Panc1 (cell line): ENCODE measurements around the gene PC. TPM values are rescaled to one million over a fixed set of nuclear protein-coding genes. Genes with fewer than 3 reads are reported as not detected.
"Not testable (repeated sequence)": the region's sequence is repeated elsewhere in the genome, so short reads cannot be mapped to it uniquely, and the experiment has no call there.

Source experiments
- ATAC-seq: fragments of 200-7000 bp; cut with Tn5 transposase; 2 replicates; pipeline ENCODE4 v1.9.1; 2020; ENCODE audit warnings: mild to moderate bottlenecking, moderate library complexity
- BruUV-seq: library from RNA; stranded (reverse); fragments of 400-500 nt; replicated peaks from 2 replicates; lab custom pipeline; 2021; lab: Mats Ljungman, UMichigan
- CTCF ChIA-PET: fragments of 300-600 bp; sonication (Branson Sonifier 250); formaldehyde crosslinking; loops from one replicate; lab custom pipeline; 2022; ENCODE audit warnings: antibody characterized with exemption; lab: Charles Lee
- POLR2A ChIA-PET: fragments of 300-600 bp; sonication (Branson Sonifier 250); formaldehyde crosslinking; loops from one replicate; lab custom pipeline; 2022; ENCODE audit warnings: antibody characterized with exemption; lab: Charles Lee
- DNase-seq: peaks from one replicate; pipeline ENCODE4 v3.0.0-alpha.2; 2010; ENCODE audit warnings: low read depth, low spot score
- H3K27ac ChIP-seq: 2 replicates; pipeline ENCODE4 v1.5.1; 2011; ENCODE audit warnings: mild to moderate bottlenecking, low read length, inconsistent platforms
- H3K27me3 ChIP-seq: fragments of 200-500 bp; sonication (Bioruptor generic); 2 replicates; pipeline ENCODE4 v1.6.0; 2014; ENCODE audit warnings: low read length, inconsistent platforms; ENCODE audit not compliant: control insufficient read depth, insufficient read depth
- H3K36me3 ChIP-seq: fragments of 200-500 bp; sonication (Bioruptor generic); 2 replicates; pipeline ENCODE4 v1.5.1; 2014; ENCODE audit warnings: inconsistent platforms, mild to moderate bottlenecking, low read length, moderate library complexity; ENCODE audit not compliant: control insufficient read depth, insufficient read depth
- H3K4me1 ChIP-seq: 2 replicates; pipeline ENCODE4 v1.5.1; 2011; ENCODE audit warnings: inconsistent platforms, mild to moderate bottlenecking, low read length, moderate library complexity; ENCODE audit not compliant: control insufficient read depth, insufficient read depth
- H3K4me3 ChIP-seq, 2 experiments: 2 replicates each; pipeline ENCODE4 v1.5.1; 2011 to 2012; ENCODE audit warnings: low read depth in 2 of 2, low read length in 2 of 2, mild to moderate bottlenecking in 2 of 2, inconsistent platforms in 1 of 2, moderate library complexity in 1 of 2
- H3K9me3 ChIP-seq: fragments of 200-500 bp; sonication (Bioruptor generic); 2 replicates; pipeline ENCODE4 v1.5.1; 2014; ENCODE audit warnings: low read depth, mild to moderate bottlenecking, inconsistent platforms, low read length, moderate library complexity; ENCODE audit not compliant: control insufficient read depth, insufficient read depth
- CTCF ChIP-seq: fragments of 450-650 bp; IDR thresholded peaks from 2 replicates; pipeline ENCODE4 v1.5.1; 2017; ENCODE audit warnings: mild to moderate bottlenecking
- POLR2AphosphoS5 ChIP-seq: IDR thresholded peaks from 2 replicates; pipeline ENCODE4 v1.6.1; 2012; ENCODE audit warnings: mild to moderate bottlenecking, low read depth, low read length, moderate library complexity
- REST ChIP-seq, 2 experiments: IDR thresholded peaks; 2 replicates each; pipeline ENCODE4 v1.6.1; 2011 to 2012; ENCODE audit warnings: low read depth in 2 of 2, control low read depth in 1 of 2, low read length in 1 of 2, mild to moderate bottlenecking in 1 of 2, moderate library complexity in 1 of 2; ENCODE audit not compliant: insufficient read depth in 1 of 2
- SIN3A ChIP-seq: IDR thresholded peaks from 2 replicates; pipeline ENCODE4 v1.6.1; 2012; ENCODE audit warnings: low read depth, mild to moderate bottlenecking, low read length, moderate library complexity, borderline replicate concordance; ENCODE audit not compliant: insufficient read depth
- TCF7L2 ChIP-seq: IDR thresholded peaks from 2 replicates; pipeline ENCODE4 v1.6.1; 2011; ENCODE audit warnings: mild to moderate bottlenecking, low read depth, low read length, inconsistent platforms
- in situ Hi-C: cut with HindIII; loops from 2 replicates; pipeline ENCODE4 v1.10.0; 2016; ENCODE audit warnings: low sequenced_read_pairs, low pct_unique_long_range_greater_than_20kb
- intact Hi-C: fragments of 100-400 bp; cut with micrococcal nuclease; formaldehyde crosslinking; loops from one replicate; pipeline ENCODE4 v1.10.0; 2022; ENCODE audit not compliant: unreplicated experiment
- total RNA-seq: library from RNA; stranded (reverse); gene quantifications from one replicate; pipeline ENCODE4 v1.2.1, GENCODE V29; 2021; ENCODE audit not compliant: unreplicated experiment

The PC gene
- total RNA-seq, 1 experiment from 2014 or later, result 12.8 TPM

GRCh38 chr11:66809592-66809991 is 148.6 kb downstream of the PC start:
- no TSS peak for BruUV-seq

GRCh38 chr11:66800720-66801428 is 157.3 kb downstream of the PC start:
- H3K4me1 ChIP-seq, result no peaks in the 10 kb centered on the region
- no peaks in the 10 kb centered on the region for H3K27me3 ChIP-seq
- ChIA-PET CTCF (no interaction called here), POLR2A (no interaction called here)
- DNase-seq, result no peak
- no TSS peak for BruUV-seq
- no peak overlapping the region for H3K27ac ChIP-seq
- TF ChIP-seq SIN3A, result no peak
- no peak for TF ChIP-seq TCF7L2
- TF ChIP-seq CTCF, result no peak
- no peak overlapping the region for H3K4me3 ChIP-seq
- in situ Hi-C loops (no loop called here), intact Hi-C loops (no loop called here)
- no peak for ATAC-seq
- no peaks in the 10 kb centered on the region for H3K36me3 ChIP-seq
- H3K9me3 ChIP-seq, result no peaks in the 10 kb centered on the region

More at GRCh38 chr11:66809592-66809991, 148.6 kb downstream of the PC start:
- no peaks in the 10 kb centered on the region for H3K4me1 ChIP-seq
- no peak for DNase-seq
- no peak for ATAC-seq
- H3K4me3 ChIP-seq, result no peak overlapping the region
- no peaks in the 10 kb centered on the region for H3K27me3 ChIP-seq
- POLR2A ChIA-PET, result no interaction called here
- CTCF ChIA-PET, result no interaction called here
- TF ChIP-seq TCF7L2, result no peak
- no peak for TF ChIP-seq REST (IDR thresholded peaks at IDR 0.05; ENCODE audit: insufficient read depth in 1 of 2, low read depth in 2 of 2, low read length in 1 of 2)
- TF ChIP-seq SIN3A, result no peak
- TF ChIP-seq POLR2AphosphoS5, result no peak
- TF ChIP-seq CTCF, result no peak
- in situ Hi-C loops (no loop called here), intact Hi-C loops (no loop called here)
- no peaks in the 10 kb centered on the region for H3K9me3 ChIP-seq
- no peaks in the 10 kb centered on the region for H3K36me3 ChIP-seq
- no peak overlapping the region for H3K27ac ChIP-seq

- H3K27me3 ChIP-seq, H3K4me3 ChIP-seq, H3K36me3 ChIP-seq, ATAC-seq, H3K9me3 ChIP-seq, DNase-seq, in situ Hi-C loops, BruUV-seq, H3K4me1 ChIP-seq, H3K27ac ChIP-seq, intact Hi-C loops, CTCF ChIA-PET: not testable (repeated sequence)
- POLR2A ChIA-PET, result interaction anchor here (0.7 kb wide), 2 partner anchors 21 to 147 kb away, joined by 3 read pairs; no protein-coding TSS in a partner anchor
Measured at GRCh38 chr11:66799815-66800214, 158.4 kb downstream of the PC start.
